PFSK-1 (cell line): Measurements from ENCODE around the gene CTBP2.

Experiments used
- FOXP2 ChIP-seq: optimal IDR thresholded peaks from 2 replicates; pipeline ENCODE3; 2011; ENCODE audit warnings: borderline replicate concordance, control low read depth, inconsistent platforms; ENCODE audit not compliant: insufficient read depth; ENCODE audit errors: extremely low read length, extremely low read depth
- POLR2AphosphoS5 ChIP-seq: IDR thresholded peaks from 2 replicates; pipeline ENCODE4 v1.6.1; 2012; ENCODE audit warnings: low read depth, mild to moderate bottlenecking, control low read depth, low read length, moderate library complexity
- REST ChIP-seq, 2 experiments: IDR thresholded peaks; 2 replicates each; pipeline versions ENCODE4 v1.6.1 to v1.8.0; 2011 to 2012; ENCODE audit warnings: low read depth in 2 of 2, low read length in 2 of 2, control low read depth in 1 of 2, inconsistent platforms in 1 of 2, mild to moderate bottlenecking in 1 of 2, moderate library complexity in 1 of 2; ENCODE audit not compliant: insufficient read depth in 1 of 2
- SIN3A ChIP-seq: IDR thresholded peaks from 2 replicates; pipeline ENCODE4 v1.6.1; 2012; ENCODE audit warnings: mild to moderate bottlenecking, low read length, moderate library complexity, borderline replicate concordance; ENCODE audit not compliant: insufficient read depth
- TAF1 ChIP-seq: IDR thresholded peaks from 2 replicates; pipeline ENCODE4 v1.6.1; 2012; ENCODE audit warnings: low read length, control low read depth, borderline replicate concordance; ENCODE audit not compliant: insufficient read depth

Gene CTBP2

GRCh38 chr10:124994573-124995473 is 165.5 kb downstream of the CTBP2 start:
- TF ChIP-seq FOXP2 (no peak), SIN3A (no peak), TAF1 (no peak), POLR2AphosphoS5 (no peak), REST (IDR thresholded peaks at IDR 0.05; ENCODE audit: insufficient read depth in 1 of 2, low read depth in 2 of 2, low read length in 2 of 2) (no peak)

- TF ChIP-seq TAF1: no peak
- TF ChIP-seq FOXP2: no peak
- no peak for TF ChIP-seq POLR2AphosphoS5
- no peak for TF ChIP-seq REST (IDR thresholded peaks at IDR 0.05; ENCODE audit: insufficient read depth in 1 of 2, low read depth in 2 of 2, low read length in 2 of 2)
- no peak for TF ChIP-seq SIN3A
Observed at GRCh38 chr10:124993736-124994451, 166.5 kb downstream of the CTBP2 start.

GRCh38 chr10:124993345-124993708 is 167.0 kb downstream of the CTBP2 start:
- TF ChIP-seq SIN3A (no peak), POLR2AphosphoS5 (no peak), TAF1 (no peak), REST (IDR thresholded peaks at IDR 0.05; ENCODE audit: insufficient read depth in 1 of 2, low read depth in 2 of 2, low read length in 2 of 2) (no peak), FOXP2 (no peak)

- no peak for TF ChIP-seq TAF1
- TF ChIP-seq POLR2AphosphoS5: no peak
- no peak for TF ChIP-seq SIN3A
- TF ChIP-seq REST (IDR thresholded peaks at IDR 0.05; ENCODE audit: insufficient read depth in 1 of 2, low read depth in 2 of 2, low read length in 2 of 2): no peak
- no peak for TF ChIP-seq FOXP2
Observed at GRCh38 chr10:124992462-124993344, 167.7 kb downstream of the CTBP2 start.
